ENCODE measurements around the gene BPIFA3.

- TF ChIP-seq CTCF (conservative IDR thresholded peaks at IDR 0.05) (no peak), ZFX (IDR thresholded peaks at IDR 0.05) (no peak)
These were observed 18.5 kb downstream of the BPIFA3 start, which contains the start of gene BPIFA1 for GRCh38 chr20:33235696-33236095.
